Loucy (cell line): ENCODE results near the gene RPL5.

Source experiments
- EZH2phosphoT487 ChIP-seq: fragments of 200-600 bp; IDR thresholded peaks from 2 replicates; pipeline ENCODE4 v1.6.1; 2018; ENCODE audit warnings: antibody characterized with exemption, mild to moderate bottlenecking, moderate library complexity, borderline replicate concordance
- TF ChIP-seq, protein P1 (sequence below): fragments of 200-600 bp; sonication (generic); conservative IDR thresholded peaks from 2 replicates; pipeline ENCODE4 v1.5.1; 2014; ENCODE audit warnings: mild to moderate bottlenecking, antibody characterized with exemption, low read length

DNA sequence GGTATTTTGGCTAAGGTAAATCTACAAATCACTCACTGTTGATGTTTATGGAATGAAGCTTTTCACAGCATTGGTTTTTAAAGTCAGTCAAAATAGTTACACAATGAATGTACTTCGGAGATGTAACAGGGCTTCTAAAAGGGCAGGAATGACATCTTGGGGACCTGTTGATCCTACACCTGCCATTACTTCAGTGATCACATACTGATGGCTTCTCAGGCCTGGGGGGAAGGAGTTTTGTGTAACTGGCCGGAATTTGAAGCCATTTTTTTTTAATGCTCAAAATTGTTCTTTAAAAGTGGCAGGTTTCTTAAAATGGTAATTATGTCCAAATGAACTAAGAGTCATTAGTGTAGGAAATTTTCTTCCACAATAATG lies 11.2 kb downstream of the RPL5 start:
- TF ChIP-seq, protein P1, sequence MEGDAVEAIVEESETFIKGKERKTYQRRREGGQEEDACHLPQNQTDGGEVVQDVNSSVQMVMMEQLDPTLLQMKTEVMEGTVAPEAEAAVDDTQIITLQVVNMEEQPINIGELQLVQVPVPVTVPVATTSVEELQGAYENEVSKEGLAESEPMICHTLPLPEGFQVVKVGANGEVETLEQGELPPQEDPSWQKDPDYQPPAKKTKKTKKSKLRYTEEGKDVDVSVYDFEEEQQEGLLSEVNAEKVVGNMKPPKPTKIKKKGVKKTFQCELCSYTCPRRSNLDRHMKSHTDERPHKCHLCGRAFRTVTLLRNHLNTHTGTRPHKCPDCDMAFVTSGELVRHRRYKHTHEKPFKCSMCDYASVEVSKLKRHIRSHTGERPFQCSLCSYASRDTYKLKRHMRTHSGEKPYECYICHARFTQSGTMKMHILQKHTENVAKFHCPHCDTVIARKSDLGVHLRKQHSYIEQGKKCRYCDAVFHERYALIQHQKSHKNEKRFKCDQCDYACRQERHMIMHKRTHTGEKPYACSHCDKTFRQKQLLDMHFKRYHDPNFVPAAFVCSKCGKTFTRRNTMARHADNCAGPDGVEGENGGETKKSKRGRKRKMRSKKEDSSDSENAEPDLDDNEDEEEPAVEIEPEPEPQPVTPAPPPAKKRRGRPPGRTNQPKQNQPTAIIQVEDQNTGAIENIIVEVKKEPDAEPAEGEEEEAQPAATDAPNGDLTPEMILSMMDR = no peak
- no peak for TF ChIP-seq EZH2phosphoT487
